K562 (cell line): ENCODE data around the gene OGFR. TPM values are rescaled to one million over a fixed set of nuclear protein-coding genes. Genes with fewer than 3 reads are reported as not detected.
A peak's percentile ranks its signal among the peaks of the same experiment; 100 is the strongest.

Experiments
- ATAC-seq: fragments of 200-7000 bp; cut with Tn5 transposase; 3 replicates; pipeline ENCODE4 v1.9.1; 2020; ENCODE audit warnings: moderate library complexity
- BruUV-seq: library from RNA; stranded (reverse); fragments of 400-500 nt; replicated peaks from 2 replicates; lab custom pipeline; 2021; lab: Mats Ljungman, UMichigan
- CTCF ChIA-PET: fragments of 300-600 bp; formaldehyde crosslinking; extraction: SDS; loops from one replicate; lab custom pipeline; 2021; ENCODE audit warnings: low intra/inter-chr PET ratio; lab: Yijun Ruan, JAX
- POLR2A ChIA-PET: fragments of 300-600, 350-650 bp; sonication (Branson Sonifier 250); formaldehyde crosslinking; extraction: SDS; loops from one replicate; lab custom pipeline; 2021; ENCODE audit warnings: antibody characterized with exemption, inconsistent platforms; lab: Yijun Ruan, JAX
- DNase-seq, 4 experiments: peaks; one replicate each; pipeline versions ENCODE4 v3.0.0 to v3.0.0-alpha.2; 2011 to 2018; ENCODE audit warnings: low spot score in 3 of 4, mixed read lengths in 3 of 4; ENCODE audit errors: extremely low read depth in 1 of 4
- FAIRE-seq: peaks from 2 replicates; lab custom pipeline; 2011; peaks lifted over from hg19 to GRCh38; lab: Jason Lieb, UNC
- H2AFZ ChIP-seq: 2 replicates; pipeline ENCODE4 v1.6.0; 2011; ENCODE audit warnings: low read depth, low read length, control low read depth, inconsistent platforms
- H3K27ac ChIP-seq: fragments of 200-600 bp; 3 replicates; pipeline ENCODE4 v1.8.0; 2011; ENCODE audit warnings: low read depth, mild to moderate bottlenecking, control low read depth, inconsistent platforms, low read length, moderate library complexity, mixed read lengths; ENCODE audit errors: extremely low read depth
- H3K27me3 ChIP-seq, 2 experiments: fragments of 300-600 bp in 1 of 2; 2 replicates in 1 of 2; 3 replicates in 1 of 2; pipeline versions ENCODE4 v1.6.0 to v1.8.0; 2011; ENCODE audit warnings: inconsistent platforms in 2 of 2, low read length in 2 of 2, mild to moderate bottlenecking in 1 of 2, mixed read lengths in 1 of 2, moderate library complexity in 1 of 2; ENCODE audit not compliant: control insufficient read depth in 2 of 2, insufficient read depth in 2 of 2
- H3K36me3 ChIP-seq: fragments of 300-600 bp; 3 replicates; pipeline ENCODE4 v1.8.0; 2011; ENCODE audit warnings: mild to moderate bottlenecking, low read length, inconsistent platforms; ENCODE audit not compliant: control insufficient read depth, insufficient read depth
- H3K4me1 ChIP-seq, 2 experiments: fragments of 200-600 bp in 1 of 2; replicated peaks in 1 of 2; 2 replicates in 1 of 2; 3 replicates in 1 of 2; pipeline versions ENCODE4 v1.5.1 to v1.8.0; 2011; ENCODE audit warnings: inconsistent platforms in 2 of 2, low read length in 2 of 2, mild to moderate bottlenecking in 1 of 2, mixed read lengths in 1 of 2, moderate library complexity in 1 of 2; ENCODE audit not compliant: control insufficient read depth in 2 of 2, insufficient read depth in 2 of 2
- H3K4me2 ChIP-seq: 2 replicates; pipeline ENCODE4 v1.6.1; 2011; ENCODE audit warnings: low read length, control low read depth, inconsistent platforms, mixed read lengths; ENCODE audit not compliant: insufficient read depth
- H3K4me3 ChIP-seq: fragments of 200-600 bp; sonication (generic), shearing (Covaris generic); 2 replicates; pipeline ENCODE4 v1.5.1; 2016; ENCODE audit warnings: control low read depth, inconsistent platforms
- H3K79me2 ChIP-seq: fragments of 200-600 bp; 3 replicates; pipeline ENCODE4 v1.8.0; 2011; ENCODE audit warnings: low read length, inconsistent platforms; ENCODE audit not compliant: control insufficient read depth, insufficient read depth
- H3K9ac ChIP-seq, 2 experiments: 2 replicates each; pipeline versions ENCODE4 v1.6.0 to v1.6.1; 2011; ENCODE audit warnings: low read depth in 2 of 2, low read length in 2 of 2, control low read depth in 1 of 2, inconsistent platforms in 1 of 2, mild to moderate bottlenecking in 1 of 2, mixed read lengths in 1 of 2; ENCODE audit not compliant: insufficient read depth in 1 of 2
- H3K9me1 ChIP-seq: one replicate; pipeline ENCODE4 v1.6.0; 2011; ENCODE audit warnings: inconsistent platforms, mild to moderate bottlenecking, low read length, moderate library complexity; ENCODE audit not compliant: control insufficient read depth, insufficient read depth
- H3K9me3 ChIP-seq: replicated peaks from 2 replicates; pipeline ENCODE4 v1.5.1; 2011; ENCODE audit warnings: low read depth, low read length, inconsistent platforms; ENCODE audit not compliant: control insufficient read depth, insufficient read depth
- H4K20me1 ChIP-seq: replicated peaks from 2 replicates; pipeline ENCODE4 v1.6.1; 2011; ENCODE audit warnings: low read length, inconsistent platforms, mixed read lengths; ENCODE audit not compliant: control insufficient read depth, insufficient read depth
- EGR1 ChIP-seq: fragments of 450-650 bp; conservative IDR thresholded peaks from 2 replicates; pipeline ENCODE4 v1.6.1; 2017; ENCODE audit warnings: mild to moderate bottlenecking
- POLR2G ChIP-seq: fragments of 200-400 bp; formaldehyde crosslinking; IDR thresholded peaks from 2 replicates; pipeline ENCODE4 v1.6.1; 2017; ENCODE audit warnings: low read depth, mild to moderate bottlenecking, antibody characterized with exemption, low read length, moderate library complexity
- SUPT5H ChIP-seq: fragments of 450-650 bp; IDR thresholded peaks from 2 replicates; pipeline ENCODE4 v1.6.1; 2016
- ZBTB7A ChIP-seq: IDR thresholded peaks from 2 replicates; pipeline ENCODE4 v1.6.1; 2011; ENCODE audit warnings: low read depth, mild to moderate bottlenecking, low read length, moderate library complexity, borderline replicate concordance; ENCODE audit not compliant: control insufficient read depth
- WGBS: fragments of 100-300 bp; shearing (Covaris generic); methylation state at CpG from one replicate; pipeline ENCODE4 v1.1.6; 2016; ENCODE audit warnings: low coverage, mixed read lengths; ENCODE audit not compliant: insufficient coverage; ENCODE audit errors: missing lambda C conversion rate; 5-methylcytosine and 5-hydroxymethylcytosine counted together
- in situ Hi-C: fragments of 300-500 bp; cut with MboI; formaldehyde crosslinking; loops from 4 replicates; pipeline ENCODE4 v1.15.0; 2018; ENCODE audit warnings: inconsistent platforms, mixed read lengths
- intact Hi-C: fragments of 100-400 bp; cut with micrococcal nuclease; formaldehyde crosslinking; loops from 2 replicates; pipeline ENCODE4 v1.14.2; 2022
- polyA plus RNA-seq, 8 experiments: library from polyadenylated mRNA; depleted of rRNA in 4 of 8; stranded (reverse) in 5 of 8; unstranded in 3 of 8; fragments of >200 nt; fragmentation: Nextera tagmentation in 2 of 8; fragmentation: Illumina TruSeq in 1 of 8; extraction: Ambion mirVana in 2 of 8; extraction: Trizol in 1 of 8; gene quantifications; 2 replicates each; pipeline versions ENCODE4 v1.2.1 to v1.2.3, GENCODE V29; 2011 to 2014; ENCODE audit warnings: inconsistent platforms in 1 of 8, missing spikeins in 1 of 8
- total RNA-seq, 7 experiments: library from RNA; depleted of rRNA in 6 of 7; stranded (reverse); fragments of >200 nt in 6 of 7; fragmentation: Illumina TruSeq in 2 of 7; extraction: Trizol in 2 of 7; gene quantifications; 2 replicates each; pipeline versions ENCODE4 v1.2.1 to v1.2.3, GENCODE V29; 2011 to 2021; ENCODE audit warnings: low replicate concordance in 1 of 7

The OGFR gene
- total and polyA plus RNA-seq, 9 of the 15 experiments (the other 6 are each of a cell fraction or from before 2014, with no cell fraction given), result 0.39 to 56.3 (median 17.5) TPM

DNA sequence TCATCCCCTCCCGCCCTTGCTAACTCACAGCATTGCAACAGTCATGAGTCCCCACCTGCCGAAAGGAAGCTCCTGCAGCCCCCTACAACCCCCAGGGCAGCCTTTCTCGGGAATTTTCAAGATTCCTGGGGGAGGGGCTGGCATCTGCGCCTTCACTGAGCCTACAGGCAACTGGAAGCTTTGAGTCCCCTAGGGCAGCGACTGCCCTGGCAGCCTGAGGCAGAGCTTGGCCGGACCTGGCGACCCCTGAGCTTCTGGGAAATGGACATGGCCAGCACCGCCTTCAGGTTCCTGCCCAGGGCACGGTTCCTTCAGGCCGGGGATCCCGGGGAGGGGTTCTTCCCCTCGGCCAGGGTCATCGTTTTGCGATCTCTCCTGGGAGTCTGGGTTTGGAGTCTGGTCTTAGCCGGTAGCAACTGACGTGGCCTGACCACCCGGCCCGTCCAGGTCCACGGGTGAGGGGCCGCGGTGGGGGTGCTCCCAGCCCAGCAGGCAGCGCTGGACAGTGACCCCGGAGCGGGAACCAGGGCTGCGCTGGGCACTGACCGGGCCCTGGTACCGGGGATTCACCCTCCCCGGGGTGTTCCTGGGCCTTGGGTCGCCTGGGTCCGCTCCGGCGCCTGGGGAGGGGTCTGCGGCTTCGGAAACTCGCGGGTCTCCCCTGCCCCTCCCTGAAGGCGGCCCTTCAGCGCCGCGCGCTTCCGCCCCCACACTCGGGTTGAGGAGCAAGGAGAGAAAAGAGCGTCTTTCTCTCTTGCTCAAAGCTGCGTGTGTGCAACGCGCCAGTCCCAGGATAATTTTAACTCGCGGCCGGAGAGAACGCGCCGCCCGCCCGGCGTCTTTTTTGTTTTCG, 11.6 kb downstream of the OGFR start:
- CTCF ChIA-PET, result no interaction called here
- in situ Hi-C loops, result no loop called here
- Histone ChIP-seq H3K4me3 (no peak overlapping the region; the same call in 1 of the 2 replicates), H3K36me3 (peaks cover 17% of the 10 kb centered on the region; the same call in 2 of the 3 replicates), H3K79me2 (no peaks in the 10 kb centered on the region), H3K9ac (peak overlapping the region in 1 of 2 experiments; percentile 6; a peak in 1 of 4 replicates), H3K27ac (no peak overlapping the region), H3K9me3 (no peaks in the 10 kb centered on the region), H3K9me1 (no peaks in the 10 kb centered on the region), H3K4me1 (peaks cover 3 to 88% of the 10 kb centered on the region in 2 experiments; a peak in 3 of 5 replicates), H3K4me2 (no peak overlapping the region), H4K20me1 (peaks cover 6% of the 10 kb centered on the region), H2AFZ (no peak overlapping the region), H3K27me3 (peaks cover 0 to 10% of the 10 kb centered on the region in 2 experiments; a peak in 3 of 5 replicates)
- TF ChIP-seq SUPT5H, result no peak
- 0 out of 2 replicates have a peak, but pooled peaks have one; percentile 24 for TF ChIP-seq ZBTB7A
- peak; percentile 72 for TF ChIP-seq EGR1
- TF ChIP-seq POLR2G, result peak; percentile 44
- no TSS peak for BruUV-seq
- POLR2A ChIA-PET, result interaction anchor here (0.7 kb wide), 2 partner anchors 75 to 241 kb away, joined by 3 read pairs; no protein-coding TSS in a partner anchor
- ATAC-seq, result no peak
- no peak for FAIRE-seq
- WGBS, result 21% methylated on average over 31 of the region's 57 CpGs
- no peak for DNase-seq
- intact Hi-C loops, result no loop called here
